AG10803 (cell line): Measurements from ENCODE around the gene SUMF1.
A peak's percentile ranks its signal among the peaks of the same experiment; 100 is the strongest.

Experiments used
- DNase-seq: peaks from one replicate; pipeline ENCODE4 v3.0.0; 2010; ENCODE audit warnings: low read depth
- H3K4me3 ChIP-seq: 2 replicates; pipeline ENCODE4 v1.5.1; 2011; ENCODE audit warnings: mild to moderate bottlenecking, low read length, control low read depth
- TF ChIP-seq, protein P1 (sequence below): conservative IDR thresholded peaks from 2 replicates; pipeline ENCODE4 v1.5.1; 2011; ENCODE audit warnings: mild to moderate bottlenecking, low read length, control low read depth, inconsistent platforms

Gene SUMF1

DNA sequence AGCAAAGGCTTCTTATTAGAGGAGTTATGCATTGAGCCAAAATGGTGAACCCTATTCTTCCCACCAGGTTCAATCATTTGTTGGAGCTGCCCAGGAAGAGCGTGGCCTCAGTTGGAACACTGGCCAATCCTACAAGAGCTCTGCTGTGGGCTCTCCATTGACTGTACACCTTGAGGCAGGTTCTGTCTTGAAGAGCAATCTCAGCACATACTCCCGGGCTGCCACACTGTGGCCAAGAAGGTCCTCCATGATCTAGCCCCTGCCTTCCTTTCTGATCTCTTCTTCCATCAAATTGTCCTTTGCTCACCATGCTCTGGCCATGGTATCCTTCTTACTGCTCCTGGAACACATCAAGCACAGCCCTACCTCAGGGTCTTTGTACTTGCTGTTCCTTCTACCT lies 5.7 kb upstream of the SUMF1 start:
- TF ChIP-seq, protein P1, sequence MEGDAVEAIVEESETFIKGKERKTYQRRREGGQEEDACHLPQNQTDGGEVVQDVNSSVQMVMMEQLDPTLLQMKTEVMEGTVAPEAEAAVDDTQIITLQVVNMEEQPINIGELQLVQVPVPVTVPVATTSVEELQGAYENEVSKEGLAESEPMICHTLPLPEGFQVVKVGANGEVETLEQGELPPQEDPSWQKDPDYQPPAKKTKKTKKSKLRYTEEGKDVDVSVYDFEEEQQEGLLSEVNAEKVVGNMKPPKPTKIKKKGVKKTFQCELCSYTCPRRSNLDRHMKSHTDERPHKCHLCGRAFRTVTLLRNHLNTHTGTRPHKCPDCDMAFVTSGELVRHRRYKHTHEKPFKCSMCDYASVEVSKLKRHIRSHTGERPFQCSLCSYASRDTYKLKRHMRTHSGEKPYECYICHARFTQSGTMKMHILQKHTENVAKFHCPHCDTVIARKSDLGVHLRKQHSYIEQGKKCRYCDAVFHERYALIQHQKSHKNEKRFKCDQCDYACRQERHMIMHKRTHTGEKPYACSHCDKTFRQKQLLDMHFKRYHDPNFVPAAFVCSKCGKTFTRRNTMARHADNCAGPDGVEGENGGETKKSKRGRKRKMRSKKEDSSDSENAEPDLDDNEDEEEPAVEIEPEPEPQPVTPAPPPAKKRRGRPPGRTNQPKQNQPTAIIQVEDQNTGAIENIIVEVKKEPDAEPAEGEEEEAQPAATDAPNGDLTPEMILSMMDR = no peak
- no peak for DNase-seq
- no peak overlapping the region for H3K4me3 ChIP-seq

DNA sequence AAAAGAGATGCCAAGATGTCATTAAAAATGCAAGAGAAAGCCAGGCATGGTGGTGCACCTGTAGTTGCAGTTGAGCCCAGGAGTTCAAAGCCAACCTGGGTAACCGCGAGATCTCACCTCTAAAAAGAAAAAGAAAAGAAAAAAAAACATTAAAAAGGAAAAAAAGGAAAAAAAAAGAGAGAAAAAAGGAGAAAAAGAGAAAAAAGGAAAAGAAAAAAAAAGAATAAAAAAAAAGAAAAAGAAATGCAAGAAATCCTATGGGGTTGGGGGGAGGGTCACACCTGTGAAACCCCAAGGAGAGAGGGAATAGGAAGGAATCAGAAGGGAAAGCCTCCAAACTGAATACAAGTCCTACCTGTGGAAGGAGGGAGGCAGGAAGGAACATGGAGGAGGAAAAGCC lies 5.2 kb upstream of the SUMF1 start:
- DNase-seq = no peak
- TF ChIP-seq, protein P1 = no peak
- no peak overlapping the region for H3K4me3 ChIP-seq

DNA sequence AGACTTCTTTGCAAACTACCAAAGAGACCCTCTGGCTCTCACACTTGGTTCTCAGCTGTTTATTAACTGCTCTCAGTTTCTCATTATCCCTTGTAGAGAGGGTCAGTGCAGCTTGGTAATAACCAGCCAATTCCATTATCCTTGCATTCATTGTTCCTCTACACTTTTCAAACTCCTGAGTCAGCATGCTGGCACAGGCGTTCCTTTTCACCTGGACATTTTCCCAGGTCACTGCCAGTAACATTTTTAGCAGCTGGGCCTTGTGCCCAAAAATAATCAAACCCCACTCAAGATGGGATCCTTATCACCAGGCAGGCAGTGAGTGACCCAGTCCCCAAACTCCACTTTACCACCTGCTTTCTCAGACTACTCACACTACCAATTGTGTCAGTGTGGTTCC lies 4.8 kb upstream of the SUMF1 start:
- DNase-seq = no peak
- H3K4me3 ChIP-seq = no peak overlapping the region
- TF ChIP-seq, protein P1 = no peak

DNA sequence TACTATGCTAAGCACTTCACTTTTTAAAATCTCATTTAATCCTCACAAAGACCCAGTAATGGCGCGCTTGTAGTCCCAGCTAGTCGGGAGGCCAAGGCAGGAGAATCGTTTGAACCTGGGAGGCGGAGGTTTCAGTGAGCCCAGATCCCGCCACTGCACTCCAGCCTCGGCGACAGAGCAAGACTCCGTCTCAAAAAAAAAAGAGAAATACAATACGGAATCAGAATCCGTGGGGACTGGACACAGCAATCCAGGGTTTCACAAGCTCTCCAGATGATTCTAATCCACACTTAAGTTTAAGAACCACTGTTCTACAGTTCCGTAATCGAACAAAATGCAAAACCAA lies 426 bp upstream of the SUMF1 start:
- TF ChIP-seq, protein P1 = no peak
- no peak for DNase-seq
- H3K4me3 ChIP-seq = peak overlapping the region; percentile 90

DNA sequence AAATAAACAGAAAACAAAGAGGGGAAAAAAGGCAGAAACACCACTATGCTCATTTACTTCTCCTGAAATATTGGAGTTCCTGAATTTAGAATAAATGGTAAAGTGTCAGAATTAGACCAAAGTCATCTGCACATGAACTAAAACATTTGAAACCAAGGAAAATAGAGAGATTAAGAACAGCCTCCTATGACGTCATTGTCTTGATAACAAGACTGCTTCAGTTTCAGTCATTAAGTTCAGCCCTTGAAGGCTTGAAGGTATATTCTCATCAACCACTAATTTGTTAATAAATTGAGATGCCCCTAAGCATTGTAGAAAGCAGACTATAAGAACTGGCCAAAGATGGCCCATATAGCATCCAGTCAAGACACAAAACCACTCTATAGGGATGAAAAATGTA lies 2.5 kb downstream of the SUMF1 start:
- TF ChIP-seq, protein P1 = no peak
- DNase-seq = no peak
- no peak overlapping the region for H3K4me3 ChIP-seq

DNA sequence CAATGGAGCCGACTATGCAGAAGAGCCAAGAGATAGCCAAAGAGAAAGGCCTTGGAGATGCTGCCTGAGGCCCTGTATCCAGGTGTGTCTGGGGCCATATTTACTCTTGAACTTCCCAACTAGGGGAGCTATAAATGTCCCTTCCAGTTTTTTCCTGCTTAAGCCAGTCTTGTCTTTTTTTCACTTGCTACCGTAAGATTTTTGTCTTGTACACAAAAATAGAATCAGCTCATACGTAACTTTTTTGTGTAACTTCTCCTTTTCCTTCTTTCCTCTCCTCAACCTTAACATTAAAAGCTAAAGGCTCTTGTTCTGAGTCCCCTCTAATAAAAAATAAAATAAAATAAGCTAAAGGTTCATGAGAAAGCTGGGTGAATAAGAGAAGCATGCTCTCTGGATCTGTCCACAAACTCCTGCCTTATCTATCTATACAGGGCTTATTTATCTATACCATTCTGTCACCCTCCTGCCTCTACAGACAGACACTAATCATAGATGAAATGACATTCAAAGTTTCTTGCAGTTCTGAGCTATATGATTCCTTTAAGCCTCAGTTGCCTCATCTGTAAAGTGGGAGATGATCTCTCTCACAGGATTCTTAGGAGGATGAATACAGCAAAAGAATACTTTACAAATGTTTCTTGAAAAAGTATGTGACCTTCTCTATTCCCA lies 4.6 kb downstream of the SUMF1 start:
- TF ChIP-seq, protein P1 = no peak

DNA sequence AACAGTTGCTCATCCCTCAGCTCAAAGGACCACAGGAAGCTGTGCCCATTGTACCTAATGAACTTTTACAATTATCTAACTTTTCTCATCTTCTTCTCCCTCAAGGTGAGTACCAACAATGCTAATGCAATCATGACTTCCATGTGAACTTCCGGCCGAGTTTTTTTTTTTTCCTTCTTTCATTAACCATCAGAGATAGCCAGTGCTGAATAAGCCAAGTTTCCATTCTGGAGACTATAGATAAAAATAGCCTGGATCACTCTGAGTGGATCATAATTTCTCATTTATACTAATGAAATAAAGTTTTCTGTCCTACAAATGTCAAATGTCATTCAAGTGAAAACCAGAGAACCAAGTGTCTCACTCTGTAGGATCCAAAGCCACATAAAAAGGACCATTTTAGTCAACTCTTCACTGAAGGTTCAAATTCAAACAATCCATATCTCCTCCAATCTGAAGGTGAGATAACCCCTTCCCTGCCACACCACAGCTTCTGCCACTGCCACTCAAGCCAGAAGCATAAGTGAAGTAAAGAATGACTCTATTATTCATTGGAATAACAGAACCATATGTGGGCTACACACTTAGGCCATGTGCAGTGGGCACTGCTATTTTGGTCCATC lies 5.5 kb downstream of the SUMF1 start:
- no peak for DNase-seq
- no peak overlapping the region for H3K4me3 ChIP-seq
- TF ChIP-seq, protein P1 = no peak

More for the DNA sequence above, 4.6 kb downstream of the SUMF1 start:
- no peak for DNase-seq
- no peak overlapping the region for H3K4me3 ChIP-seq
